ENCODE results near the gene MYH14.

The MYH14 gene

GRCh38 chr19:50357178-50358100, 154.0 kb downstream of the MYH14 start:
- Histone ChIP-seq H3K4me1 (ENCODE audit: insufficient read depth, low read length) (no peaks in the 10 kb centered on the region; the same call in 1 of the 2 replicates), H3K9me3 (ENCODE audit: control insufficient read depth, insufficient read depth, low read length) (no peaks in the 10 kb centered on the region), H3K9ac (ENCODE audit: low read depth, low read length) (peak overlapping the region; percentile 40; the same call in 1 of the 2 replicates), H3K36me3 (ENCODE audit: insufficient read depth, low read length) (no peaks in the 10 kb centered on the region)

GRCh38 chr19:50358483-50359327, 155.3 kb downstream of the MYH14 start:
- H3K36me3 ChIP-seq (ENCODE audit: insufficient read depth, low read length): no peaks in the 10 kb centered on the region; the same call in 1 of the 2 replicates
- no peak overlapping the region for H3K9ac ChIP-seq (ENCODE audit: low read depth, low read length)
- H3K4me1 ChIP-seq (ENCODE audit: insufficient read depth, low read length): no peaks in the 10 kb centered on the region; the same call in 1 of the 2 replicates
- H3K9me3 ChIP-seq (ENCODE audit: control insufficient read depth, insufficient read depth, low read length): no peaks in the 10 kb centered on the region

DNA sequence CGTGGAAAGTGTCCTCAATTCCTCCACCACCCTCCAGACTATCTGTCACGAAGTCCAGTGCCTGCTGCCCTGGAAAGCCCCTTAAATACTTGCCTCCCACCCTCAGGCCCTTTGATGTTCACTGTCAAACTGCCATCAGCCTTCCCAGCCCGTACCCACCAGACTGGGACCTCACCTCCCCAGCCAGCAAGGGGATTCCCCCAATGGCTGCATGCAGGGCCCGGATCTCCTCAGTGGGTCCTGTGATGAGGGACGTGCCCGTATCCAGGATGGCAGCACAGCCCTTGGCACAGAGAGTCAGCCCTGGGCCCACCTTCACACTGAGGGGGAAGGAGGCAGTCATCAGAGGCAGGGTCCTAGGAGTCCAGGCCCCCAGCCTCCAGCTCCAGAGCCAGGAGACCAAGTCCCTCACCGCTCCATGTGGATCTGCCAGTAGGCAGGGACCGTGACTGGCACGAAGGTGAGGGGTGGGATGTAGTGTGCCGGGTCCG, 156.0 kb downstream of the MYH14 start:
- H3K9ac ChIP-seq (ENCODE audit: low read depth, low read length): no peak overlapping the region
- H3K36me3 ChIP-seq (ENCODE audit: insufficient read depth, low read length): no peaks in the 10 kb centered on the region; the same call in 1 of the 2 replicates
- H3K4me1 ChIP-seq (ENCODE audit: insufficient read depth, low read length): no peaks in the 10 kb centered on the region; the same call in 1 of the 2 replicates
- no peaks in the 10 kb centered on the region for H3K9me3 ChIP-seq (ENCODE audit: control insufficient read depth, insufficient read depth, low read length)

Data from ES-I3 (cell line).